B cell (primary cell): ENCODE results near the gene ZNF516. TPM values are rescaled to one million over a fixed set of nuclear protein-coding genes. Genes with fewer than 3 reads are reported as not detected.

Source experiments
- ATAC-seq: fragments of 200-7000 bp; cut with Tn5 transposase; one replicate; pipeline ENCODE4 v1.10.0; 2021; ENCODE audit warnings: low read depth, mild to moderate bottlenecking, moderate number of reproducible peaks, moderate library complexity
- CTCF ChIA-PET: fragments of 350-600 bp; sonication (Branson Sonifier 250); formaldehyde crosslinking; loops from one replicate; lab custom pipeline; 2021; ENCODE audit warnings: antibody characterized with exemption, inconsistent platforms; lab: Charles Lee
- POLR2A ChIA-PET: fragments of 350-600 bp; sonication (Branson Sonifier 250); formaldehyde crosslinking; loops from one replicate; lab custom pipeline; 2021; ENCODE audit warnings: antibody characterized with exemption; lab: Charles Lee
- DNase-seq: peaks from one replicate; pipeline ENCODE4 v3.0.0; 2013
- H2AFZ ChIP-seq: 2 replicates; pipeline ENCODE4 v1.6.1; 2012; ENCODE audit warnings: mild to moderate bottlenecking, low read depth, low read length; ENCODE audit not compliant: insufficient read depth, poor library complexity, severe bottlenecking
- H3K27ac ChIP-seq, 2 donors: 1 replicate in 1 of 2; 2 replicates in 1 of 2; pipeline ENCODE4 v1.5.1; 2012 to 2013; ENCODE audit warnings: low read length in 2 of 2, mild to moderate bottlenecking in 2 of 2, moderate library complexity in 1 of 2
- H3K27me3 ChIP-seq, 4 experiments: fragments of 200-600 bp in 1 of 4; sonication (generic) in 1 of 4; replicated peaks in 1 of 4; 1 replicate in 2 of 4; 2 replicates in 2 of 4; pipeline versions ENCODE4 v1.6.1 to v1.7.0; 2013 to 2016; ENCODE audit warnings: low read length in 3 of 4, mild to moderate bottlenecking in 2 of 4, mixed read lengths in 1 of 4, moderate library complexity in 1 of 4; ENCODE audit not compliant: insufficient read depth in 4 of 4, control insufficient read depth in 3 of 4; ENCODE audit errors: control extremely low read depth in 1 of 4
- H3K36me3 ChIP-seq, 2 experiments: replicated peaks in 1 of 2; 1 replicate in 1 of 2; 2 replicates in 1 of 2; pipeline versions ENCODE4 v1.6.1 to v1.7.1; 2013; ENCODE audit warnings: low read length in 1 of 2; ENCODE audit not compliant: insufficient read depth in 2 of 2, control insufficient read depth in 1 of 2; ENCODE audit errors: control extremely low read depth in 1 of 2, extremely low read depth in 1 of 2
- H3K4me1 ChIP-seq, 2 donors: fragments of 200-600 bp in 1 of 2; sonication (generic) in 1 of 2; 1 replicate in 1 of 2; 2 replicates in 1 of 2; pipeline versions ENCODE4 v1.5.1 to v1.6.1; 2013 to 2017; ENCODE audit warnings: low read length in 2 of 2; ENCODE audit not compliant: control insufficient read depth in 2 of 2, insufficient read depth in 2 of 2
- H3K4me2 ChIP-seq: replicated peaks from 2 replicates; pipeline ENCODE3; 2012; ENCODE audit warnings: mild to moderate bottlenecking, low read depth, low read length; ENCODE audit not compliant: poor library complexity, severe bottlenecking
- H3K4me3 ChIP-seq, 5 experiments: fragments of 200-600 bp in 1 of 5; sonication (generic) in 1 of 5; 1 replicate in 3 of 5; 2 replicates in 2 of 5; pipeline versions ENCODE4 v1.5.1 to v1.7.0; 2011 to 2016; ENCODE audit warnings: low read length in 4 of 5, mild to moderate bottlenecking in 4 of 5, low read depth in 2 of 5, control low read depth in 1 of 5, moderate library complexity in 1 of 5; ENCODE audit not compliant: insufficient read depth in 1 of 5; ENCODE audit errors: control extremely low read depth in 1 of 5, extremely low read depth in 1 of 5
- H3K79me2 ChIP-seq: fragments of 200-600 bp; sonication (generic); one replicate; pipeline ENCODE4 v1.6.0; 2016; ENCODE audit warnings: low read length; ENCODE audit not compliant: control insufficient read depth, insufficient read depth
- H3K9ac ChIP-seq: fragments of 200-600 bp; sonication (generic); 2 replicates; pipeline ENCODE4 v1.6.1; 2017; ENCODE audit warnings: mild to moderate bottlenecking, low read length, moderate library complexity
- H3K9me3 ChIP-seq, 3 donors: one replicate each; pipeline versions ENCODE4 v1.6.1 to v1.7.1; 2013; ENCODE audit warnings: low read length in 2 of 3; ENCODE audit not compliant: control insufficient read depth in 2 of 3, insufficient read depth in 1 of 3; ENCODE audit errors: control extremely low read depth in 1 of 3
- H4K20me1 ChIP-seq: 2 replicates; pipeline ENCODE4 v1.6.0; 2012; ENCODE audit warnings: mild to moderate bottlenecking, low read length; ENCODE audit not compliant: insufficient read depth, control insufficient read depth, poor library complexity, severe bottlenecking
- H3K27ac Mint-ChIP-seq: one replicate; pipeline ENCODE4 v1.8.0; 2021; ENCODE audit warnings: mixed read lengths
- H3K27me3 Mint-ChIP-seq: one replicate; pipeline ENCODE4 v1.8.0; 2021; ENCODE audit warnings: mixed read lengths
- H3K4me1 Mint-ChIP-seq: one replicate; pipeline ENCODE4 v1.8.0; 2021; ENCODE audit warnings: mixed read lengths
- H3K4me3 Mint-ChIP-seq: one replicate; pipeline ENCODE4 v1.8.0; 2021; ENCODE audit warnings: mixed read lengths
- H3K9me3 Mint-ChIP-seq: one replicate; pipeline ENCODE4 v1.8.0; 2022; ENCODE audit warnings: mixed read lengths; ENCODE audit not compliant: insufficient read depth
- CTCF ChIP-seq: fragments of 200-600 bp; IDR thresholded peaks from one replicate; pipeline ENCODE4 v1.8.0; 2022; ENCODE audit warnings: antibody characterized with exemption, mild to moderate bottlenecking
- EZH2 ChIP-seq: IDR thresholded peaks from 2 replicates; pipeline ENCODE4 v1.6.1; 2012; ENCODE audit warnings: borderline replicate concordance, low read depth, mild to moderate bottlenecking, moderate library complexity, low read length; ENCODE audit not compliant: insufficient read depth, poor library complexity, severe bottlenecking
- WGBS: methylation state at CpG from one replicate; pipeline ENCODE4 v1.1.5; 2013; ENCODE audit warnings: missing lambda C conversion rate; ENCODE audit not compliant: insufficient coverage; 5-methylcytosine and 5-hydroxymethylcytosine counted together
- intact Hi-C: fragments of 100-400 bp; cut with micrococcal nuclease; formaldehyde crosslinking; loops from one replicate; pipeline ENCODE4 v1.10.0; 2022
- polyA plus RNA-seq: library from polyadenylated mRNA; depleted of rRNA; stranded (reverse); fragments of >200 nt; gene quantifications from 2 replicates; pipeline ENCODE4 v1.2.3, GENCODE V29; 2012
- total RNA-seq, 2 donors: library from RNA; stranded (reverse); fragments of 120-200 nt in 1 of 2; gene quantifications; 1 replicate in 1 of 2; 2 replicates in 1 of 2; pipeline versions ENCODE4 v1.2.3 to v1.2.4, GENCODE V29; 2013 to 2022

Gene ZNF516
- total and polyA plus RNA-seq, 2 donors (not counting 1 experiment from before 2014, with no cell fraction given) = 6.7 to 27.1 TPM

- H3K4me1 Mint-ChIP-seq = peaks cover 21% of the 10 kb centered on the region
- DNase-seq = no peak
- Histone ChIP-seq H3K79me2 (peaks cover 55% of the 10 kb centered on the region), H3K9me3 (no peaks in the 10 kb centered on the region), H4K20me1 (peaks cover 53% of the 10 kb centered on the region), H2AFZ (no peak overlapping the region), H3K27ac (no peak overlapping the region), H3K9ac (no peak overlapping the region), H3K4me3 (no peak overlapping the region), H3K36me3 (peaks cover 0 to 2% of the 10 kb centered on the region in 2 experiments), H3K27me3 (no peaks in the 10 kb centered on the region), H3K4me2 (no peak overlapping the region), H3K4me1 (peaks cover 15 to 19% of the 10 kb centered on the region in 2 donors)
- ChIA-PET POLR2A (no interaction called here), CTCF (no interaction called here)
- 94% methylated on average over 23 of the region's 23 CpGs for WGBS
- H3K27ac Mint-ChIP-seq = no peak overlapping the region
- intact Hi-C loops = no loop called here
- TF ChIP-seq CTCF (no peak), EZH2 (no peak)
- no peaks in the 10 kb centered on the region for H3K9me3 Mint-ChIP-seq
- H3K4me3 Mint-ChIP-seq = no peak overlapping the region
- no peaks in the 10 kb centered on the region for H3K27me3 Mint-ChIP-seq
- no peak for ATAC-seq
Observed at GRCh38 chr18:76465630-76466409, 29.2 kb downstream of the ZNF516 start.
